Ectodermal cell (in vitro differentiated cells): Measurements from ENCODE around the gene U2AF2.
A peak's percentile ranks its signal among the peaks of the same experiment; 100 is the strongest.

ENCODE experiments used
- H3K27ac ChIP-seq: 2 replicates; pipeline ENCODE4 v1.7.0; 2013; ENCODE audit warnings: mild to moderate bottlenecking, low read depth, low read length; ENCODE audit not compliant: insufficient read depth, poor library complexity, severe bottlenecking
- H3K27me3 ChIP-seq: 2 replicates; pipeline ENCODE4 v1.7.0; 2013; ENCODE audit warnings: mild to moderate bottlenecking, low read length; ENCODE audit not compliant: insufficient read depth, control insufficient read depth, poor library complexity, severe bottlenecking
- H3K36me3 ChIP-seq: one replicate; pipeline ENCODE4 v1.7.0; 2013; ENCODE audit warnings: low read length; ENCODE audit not compliant: control insufficient read depth, insufficient read depth
- H3K4me1 ChIP-seq: one replicate; pipeline ENCODE4 v1.7.0; 2013; ENCODE audit warnings: low read length; ENCODE audit not compliant: control insufficient read depth, insufficient read depth
- H3K4me3 ChIP-seq: 2 replicates; pipeline ENCODE4 v1.7.0; 2013; ENCODE audit warnings: low read depth, low read length, control low read depth; ENCODE audit not compliant: insufficient read depth
- H3K9me3 ChIP-seq: 2 replicates; pipeline ENCODE4 v1.7.0; 2013; ENCODE audit warnings: mild to moderate bottlenecking, low read length, moderate library complexity; ENCODE audit not compliant: control insufficient read depth
- WGBS, 2 experiments: methylation state at CpG; one replicate each; pipeline ENCODE4 v1.1.7; 2013; ENCODE audit warnings: missing lambda C conversion rate in 2 of 2; 5-methylcytosine and 5-hydroxymethylcytosine counted together

The U2AF2 gene

GRCh38 chr19:55643003-55643886 lies 11.6 kb upstream of the U2AF2 start, which contains the start of gene ZNF581:
TSS of gene ZNF581 (plus strand) at chr19:55643649. CDS start at chr19:55644572, 923 bp downstream.
- Histone ChIP-seq H3K4me1 (peaks cover 30% of the 10 kb centered on the region), H3K27ac (peak within 1 kb of the TSS; percentile 77), H3K9me3 (no peaks in the 10 kb centered on the region), H3K36me3 (peaks cover 14% of the 10 kb centered on the region), H3K27me3 (no peaks in the 10 kb centered on the region), H3K4me3 (peak within 1 kb of the TSS; percentile 59)
- 1% methylated on average over 56 of the region's 56 CpGs for WGBS, 2 experiments

GRCh38 chr19:55643887-55644176 lies 11.0 kb upstream of the U2AF2 start:
- Histone ChIP-seq H3K36me3 (peaks cover 14% of the 10 kb centered on the region), H3K4me1 (peaks cover 33% of the 10 kb centered on the region)
- WGBS, 2 experiments = 0 to 1% methylated on average over 15 of the region's 15 CpGs

GRCh38 chr19:55644191-55644833 lies 10.5 kb upstream of the U2AF2 start:
- no peaks in the 10 kb centered on the region for H3K9me3 ChIP-seq
- no peaks in the 10 kb centered on the region for H3K27me3 ChIP-seq
- H3K36me3 ChIP-seq = peaks cover 14% of the 10 kb centered on the region
- WGBS, 2 experiments = 65 to 66% methylated on average over 12 of the region's 12 CpGs
- H3K4me1 ChIP-seq = peaks cover 34% of the 10 kb centered on the region
- no peak overlapping the region for H3K27ac ChIP-seq
- peak overlapping the region; percentile 59 for H3K4me3 ChIP-seq

More at GRCh38 chr19:55643887-55644176, 11.0 kb upstream of the U2AF2 start:
- Histone ChIP-seq H3K4me3 (peak overlapping the region; percentile 59), H3K9me3 (no peaks in the 10 kb centered on the region), H3K27ac (no peak overlapping the region), H3K27me3 (no peaks in the 10 kb centered on the region)

DNA sequence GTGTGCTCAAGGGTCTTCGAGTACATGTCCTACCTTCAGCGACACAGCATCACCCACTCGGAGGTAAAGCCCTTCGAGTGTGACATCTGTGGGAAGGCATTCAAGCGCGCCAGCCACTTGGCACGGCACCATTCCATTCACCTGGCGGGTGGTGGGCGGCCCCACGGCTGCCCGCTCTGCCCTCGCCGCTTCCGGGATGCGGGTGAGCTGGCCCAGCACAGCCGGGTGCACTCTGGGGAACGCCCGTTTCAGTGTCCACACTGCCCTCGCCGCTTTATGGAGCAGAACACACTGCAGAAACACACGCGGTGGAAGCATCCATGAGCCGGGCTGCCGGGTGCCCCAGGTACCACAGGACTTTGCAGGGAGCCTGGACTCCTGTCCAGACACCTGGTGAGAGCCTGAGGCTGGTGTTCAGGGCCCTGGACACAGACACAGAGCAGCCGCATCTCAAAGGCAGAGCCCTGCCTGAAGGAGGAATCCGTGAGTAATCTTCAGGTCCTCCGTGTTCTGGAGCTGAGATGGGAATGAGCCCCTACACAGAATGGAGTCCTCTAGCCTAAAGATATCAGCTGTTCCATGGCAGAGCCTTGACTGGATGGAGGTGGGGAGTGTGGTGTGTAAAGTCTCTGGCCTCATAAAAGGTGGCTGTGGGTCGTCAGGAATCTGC lies 9.9 kb upstream of the U2AF2 start:
- no peak overlapping the region for H3K27ac ChIP-seq
- peaks cover 14% of the 10 kb centered on the region for H3K36me3 ChIP-seq
- H3K9me3 ChIP-seq = no peaks in the 10 kb centered on the region
- no peaks in the 10 kb centered on the region for H3K27me3 ChIP-seq
- WGBS, 2 experiments = 95 to 96% methylated on average over 28 of the region's 28 CpGs
- peak overlapping the region; percentile 59 for H3K4me3 ChIP-seq
- peaks cover 32% of the 10 kb centered on the region for H3K4me1 ChIP-seq

DNA sequence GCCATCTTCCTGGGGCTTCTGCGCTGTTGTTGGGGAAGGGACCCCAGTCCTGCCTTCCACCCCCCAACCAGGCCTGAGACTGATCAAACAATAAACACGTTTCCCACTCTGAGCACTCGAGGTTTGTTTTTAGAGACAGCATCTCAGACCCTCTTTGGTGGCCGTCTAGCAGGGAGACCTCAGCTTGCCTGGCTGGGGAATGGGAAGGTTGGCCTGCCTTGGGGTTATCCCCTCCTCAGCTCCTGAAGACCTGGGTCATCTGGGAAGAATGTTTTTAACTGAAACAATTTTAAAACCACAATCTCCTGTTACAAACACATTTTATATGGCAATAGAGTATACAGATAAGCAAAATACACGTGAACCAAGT lies 9.3 kb upstream of the U2AF2 start:
- H3K27ac ChIP-seq = no peak overlapping the region
- H3K9me3 ChIP-seq = no peaks in the 10 kb centered on the region
- WGBS, 2 experiments = 94 to 95% methylated on average over 5 of the region's 5 CpGs
- H3K4me1 ChIP-seq = peaks cover 29% of the 10 kb centered on the region
- H3K36me3 ChIP-seq = peaks cover 14% of the 10 kb centered on the region
- no peak overlapping the region for H3K4me3 ChIP-seq
- H3K27me3 ChIP-seq = no peaks in the 10 kb centered on the region

GRCh38 chr19:55646889-55647731 lies 7.7 kb upstream of the U2AF2 start:
- H3K27me3 ChIP-seq = no peaks in the 10 kb centered on the region
- no peaks in the 10 kb centered on the region for H3K9me3 ChIP-seq
- WGBS, 2 experiments = 56 to 57% methylated on average over 14 of the region's 14 CpGs
- peaks cover 29% of the 10 kb centered on the region for H3K4me1 ChIP-seq
- H3K36me3 ChIP-seq = peaks cover 17% of the 10 kb centered on the region
- peak overlapping the region; percentile 13 for H3K27ac ChIP-seq
- H3K4me3 ChIP-seq = peak overlapping the region; percentile 88

DNA sequence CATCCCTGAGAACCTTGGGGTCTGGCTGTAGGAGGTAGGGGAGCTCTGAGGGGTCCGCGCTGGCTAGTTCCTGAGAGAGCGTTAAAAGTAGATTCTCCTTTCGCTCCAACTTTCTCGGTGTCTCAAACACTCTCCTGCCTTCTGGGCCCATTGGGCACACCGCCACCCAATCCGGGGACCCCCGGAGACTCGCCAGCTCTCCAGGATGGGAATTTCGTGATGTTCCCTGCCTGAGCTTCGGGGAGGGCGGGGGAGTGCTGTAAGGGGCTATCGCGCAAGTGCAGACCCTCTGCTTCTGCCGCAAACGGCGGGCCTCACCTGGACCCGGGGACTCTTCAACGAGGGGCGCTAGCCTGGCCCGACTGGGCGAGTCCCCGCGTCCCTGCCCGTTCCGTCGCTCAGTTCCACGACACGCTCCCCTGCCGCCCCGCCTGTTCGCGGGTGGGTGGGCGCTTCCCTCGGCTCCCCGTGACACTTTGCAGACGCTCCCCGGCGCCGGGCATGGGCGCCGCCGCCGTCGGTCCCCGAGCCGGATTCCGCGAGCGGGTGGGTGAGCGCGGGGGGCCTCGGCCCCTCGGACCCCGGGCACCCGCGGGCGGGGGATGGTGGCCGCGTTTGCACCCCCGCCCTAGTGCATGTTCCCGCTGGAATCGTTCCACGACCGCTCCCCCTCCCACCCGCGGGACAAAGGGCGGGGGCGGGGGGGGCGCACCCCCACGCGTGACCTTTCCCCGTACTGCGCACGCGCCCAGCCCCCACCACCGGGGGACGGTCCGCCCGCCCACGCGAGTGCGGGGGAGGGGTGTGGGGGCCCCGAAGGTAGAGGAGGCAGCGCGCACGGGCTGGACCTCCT lies 6.9 kb upstream of the U2AF2 start, which contains the start of gene CCDC106:
Gene CCDC106 (plus strand): TSS at position 481 of the 853 bp plus-strand sequence. CDS start 835 bp downstream, outside the sequence.
- Histone ChIP-seq H3K27me3 (no peaks in the 10 kb centered on the region), H3K36me3 (peaks cover 17% of the 10 kb centered on the region), H3K4me1 (peaks cover 25% of the 10 kb centered on the region), H3K9me3 (no peaks in the 10 kb centered on the region), H3K27ac (peak within 1 kb of the TSS; percentile 13), H3K4me3 (peak within 1 kb of the TSS; percentile 88)
- 1% methylated on average over 87 of the region's 87 CpGs for WGBS, 2 experiments

DNA sequence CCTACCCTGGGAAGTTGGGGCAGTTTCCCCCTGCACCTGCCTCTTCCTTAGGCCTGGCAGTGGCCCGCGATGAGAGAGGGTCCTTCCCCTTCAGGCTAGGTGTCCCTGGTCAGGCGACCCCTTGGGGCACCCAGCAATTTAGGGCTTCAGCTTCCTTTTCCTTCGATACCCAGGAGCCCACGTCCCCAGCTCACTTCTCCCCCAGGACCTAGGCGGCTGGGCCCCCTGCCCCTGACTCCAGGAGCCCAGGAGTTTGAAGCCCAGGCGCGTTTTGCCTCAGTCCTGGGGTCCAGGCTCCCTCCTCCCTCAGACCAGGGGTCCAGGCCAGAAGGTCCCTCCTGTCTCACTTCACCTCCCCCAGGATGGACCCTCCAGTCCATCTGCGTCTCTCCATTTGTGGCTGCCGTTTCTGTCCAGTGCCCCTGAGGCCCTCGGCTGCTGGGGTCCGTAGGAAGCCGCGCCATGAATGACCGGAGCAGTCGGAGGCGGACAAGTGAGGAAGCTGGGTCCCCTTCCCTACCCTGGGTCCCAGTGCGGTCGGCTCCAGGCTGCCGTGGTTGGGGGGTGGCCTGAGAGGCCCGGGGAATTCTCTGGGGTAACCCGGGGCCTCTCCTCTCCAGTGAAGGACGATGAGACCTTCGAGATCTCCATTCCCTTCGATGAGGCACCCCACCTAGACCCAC lies 6.1 kb upstream of the U2AF2 start:
- WGBS, 2 experiments = 60 to 62% methylated on average over 25 of the region's 25 CpGs
- Histone ChIP-seq H3K27me3 (no peaks in the 10 kb centered on the region), H3K4me1 (peaks cover 22% of the 10 kb centered on the region), H3K36me3 (peaks cover 17% of the 10 kb centered on the region), H3K27ac (no peak overlapping the region), H3K9me3 (no peaks in the 10 kb centered on the region), H3K4me3 (peak overlapping the region; percentile 88)
